NOMO-1 treated with DMSO at 0.1 percent for 48 hours (cell line): Measurements from ENCODE around the gene GAL3ST2.
"Not testable (repeated sequence)": the region's sequence is repeated elsewhere in the genome, so short reads cannot be mapped to it uniquely, and the experiment has no call there.

Experiments
- DNase-seq: peaks from one replicate; lab custom pipeline; 2025; ENCODE audit not compliant: unreplicated experiment; lab: John Stamatoyannopoulos, UW

The GAL3ST2 gene

DNA sequence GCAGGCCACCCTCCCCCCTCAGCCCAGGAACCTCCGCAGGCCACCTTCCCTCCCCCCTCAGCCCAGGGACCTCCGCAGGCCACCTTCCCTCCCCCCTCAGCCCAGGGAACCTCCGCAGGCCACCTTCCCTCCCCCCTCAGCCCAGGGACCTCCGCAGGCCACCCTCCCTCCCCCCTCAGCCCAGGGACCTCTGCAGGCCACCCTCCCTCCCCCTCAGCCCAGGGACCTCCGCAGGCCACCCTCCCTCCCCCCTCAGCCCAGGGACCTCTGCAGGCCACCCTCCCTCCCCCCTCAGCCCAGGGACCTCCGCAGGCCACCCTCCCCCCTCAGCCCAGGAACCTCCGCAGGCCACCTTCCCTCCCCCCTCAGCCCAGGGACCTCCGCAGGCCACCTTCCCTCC is 29.6 kb downstream of the GAL3ST2 start:
- DNase-seq: not testable (repeated sequence)

DNA sequence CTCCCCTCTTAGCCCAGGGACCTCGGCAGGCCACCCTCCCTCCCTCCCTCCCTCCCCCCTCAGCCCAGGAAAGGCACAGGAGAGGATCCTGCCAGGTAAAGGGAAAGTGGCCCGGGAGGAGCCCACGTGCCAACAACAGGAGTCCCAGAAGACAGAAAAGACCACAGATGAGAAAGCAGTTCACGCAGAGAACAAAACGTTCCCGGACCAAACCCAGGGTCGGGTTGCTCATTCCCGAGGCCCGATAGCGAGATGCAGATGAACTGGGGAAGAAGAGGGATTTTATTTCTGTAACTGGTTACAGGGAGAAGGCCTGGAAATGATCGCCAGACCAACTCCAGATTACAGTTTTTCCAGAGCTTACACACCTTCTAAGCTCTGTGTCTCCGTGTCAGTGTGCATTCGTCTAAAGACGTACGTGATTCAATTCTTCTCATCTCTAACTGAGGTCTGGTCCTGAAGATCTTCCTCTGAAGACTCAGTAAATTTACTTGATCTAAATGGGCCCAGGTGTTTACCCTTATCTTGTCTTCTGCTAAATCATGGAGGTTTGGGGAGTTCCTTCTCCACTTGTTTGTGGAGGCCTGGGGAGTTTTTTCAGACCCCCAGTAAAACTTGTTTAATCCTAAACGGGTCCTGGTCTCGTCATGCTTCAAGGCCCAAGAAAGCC is 31.6 kb downstream of the GAL3ST2 start:
- DNase-seq: no peak

DNA sequence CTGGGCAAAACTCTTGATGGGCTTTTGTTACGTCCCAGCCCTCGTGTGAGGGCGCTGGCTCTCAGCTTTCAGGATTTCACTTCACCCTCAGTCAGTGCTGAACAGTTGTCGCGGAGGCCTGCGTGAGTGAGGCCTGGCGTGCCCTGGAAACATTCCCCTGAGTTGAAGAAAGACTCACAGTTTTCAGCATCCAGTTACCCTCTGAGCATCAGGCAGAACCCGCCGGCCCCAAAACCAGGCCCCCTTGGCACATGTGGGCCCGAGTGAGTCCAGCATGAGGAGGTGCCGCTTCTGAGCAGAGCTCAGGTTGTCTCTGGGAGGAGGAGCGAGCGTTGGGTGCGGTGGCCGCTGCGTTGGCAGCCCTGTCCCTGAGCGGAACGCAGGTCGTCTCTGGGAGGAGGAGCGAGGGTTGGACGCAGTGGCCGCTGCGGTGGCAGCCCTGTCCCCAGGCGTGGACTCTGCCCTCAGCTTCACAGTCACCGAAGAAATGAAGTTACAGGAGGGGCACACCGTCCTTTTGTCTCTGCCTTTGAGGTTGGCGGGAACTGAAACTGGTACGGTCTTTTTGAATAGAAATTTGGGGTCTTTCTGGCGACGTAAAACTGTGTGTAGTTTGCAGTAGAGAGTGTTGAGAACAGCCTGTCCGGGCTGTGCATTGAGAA is 32.2 kb downstream of the GAL3ST2 start, which contains the start of gene NEU4:
Gene NEU4, plus strand, starts transcription at position 473 of the 662 bp plus-strand sequence. CDS start 5,292 bp downstream, outside the sequence.
- DNase-seq: no peak

DNA sequence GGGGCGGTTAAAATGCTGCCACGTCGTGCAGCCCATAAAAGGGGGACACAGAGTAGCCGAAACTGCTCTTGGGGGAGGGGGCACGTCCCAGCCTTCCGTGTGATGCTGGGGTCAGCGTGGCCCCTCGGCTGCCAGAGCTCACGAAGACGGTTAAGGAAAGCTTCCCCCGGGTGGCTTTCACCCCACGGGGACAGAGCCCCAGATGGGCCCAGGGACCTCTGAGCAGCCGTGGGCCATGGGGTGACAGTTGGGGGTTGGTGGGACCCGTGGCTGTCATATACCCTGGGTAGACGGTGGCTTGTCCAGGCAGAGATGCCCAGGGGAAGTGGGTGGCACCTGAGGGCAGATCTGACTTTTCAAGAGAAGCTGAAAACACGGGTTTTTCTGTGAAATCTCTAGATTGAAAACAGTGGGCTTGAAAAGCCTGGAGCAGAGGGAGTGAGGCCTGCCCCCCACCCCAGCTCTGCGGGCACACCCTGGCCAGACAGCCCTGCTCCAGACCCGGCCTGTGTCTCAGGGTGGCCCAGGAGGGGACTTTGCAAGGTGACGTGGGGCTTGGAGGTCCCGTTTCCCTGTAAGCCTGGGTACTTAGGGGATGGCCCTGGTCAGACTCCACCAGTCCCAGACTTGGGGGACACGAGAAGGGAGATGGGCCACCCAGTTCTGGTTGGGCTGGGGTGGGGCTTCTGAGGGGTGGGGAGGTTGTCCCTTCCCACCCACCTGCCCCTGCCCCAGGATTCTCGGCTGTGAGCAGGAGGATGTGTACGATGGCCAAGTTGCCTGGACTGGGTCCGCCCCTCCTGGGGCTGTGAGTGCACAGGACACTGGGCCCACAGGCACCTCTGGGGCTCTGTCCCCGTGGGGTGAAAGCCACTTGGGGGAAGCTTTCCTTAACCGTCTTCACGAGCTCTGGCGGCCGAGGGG is 33.0 kb downstream of the GAL3ST2 start:
- no peak for DNase-seq

DNA sequence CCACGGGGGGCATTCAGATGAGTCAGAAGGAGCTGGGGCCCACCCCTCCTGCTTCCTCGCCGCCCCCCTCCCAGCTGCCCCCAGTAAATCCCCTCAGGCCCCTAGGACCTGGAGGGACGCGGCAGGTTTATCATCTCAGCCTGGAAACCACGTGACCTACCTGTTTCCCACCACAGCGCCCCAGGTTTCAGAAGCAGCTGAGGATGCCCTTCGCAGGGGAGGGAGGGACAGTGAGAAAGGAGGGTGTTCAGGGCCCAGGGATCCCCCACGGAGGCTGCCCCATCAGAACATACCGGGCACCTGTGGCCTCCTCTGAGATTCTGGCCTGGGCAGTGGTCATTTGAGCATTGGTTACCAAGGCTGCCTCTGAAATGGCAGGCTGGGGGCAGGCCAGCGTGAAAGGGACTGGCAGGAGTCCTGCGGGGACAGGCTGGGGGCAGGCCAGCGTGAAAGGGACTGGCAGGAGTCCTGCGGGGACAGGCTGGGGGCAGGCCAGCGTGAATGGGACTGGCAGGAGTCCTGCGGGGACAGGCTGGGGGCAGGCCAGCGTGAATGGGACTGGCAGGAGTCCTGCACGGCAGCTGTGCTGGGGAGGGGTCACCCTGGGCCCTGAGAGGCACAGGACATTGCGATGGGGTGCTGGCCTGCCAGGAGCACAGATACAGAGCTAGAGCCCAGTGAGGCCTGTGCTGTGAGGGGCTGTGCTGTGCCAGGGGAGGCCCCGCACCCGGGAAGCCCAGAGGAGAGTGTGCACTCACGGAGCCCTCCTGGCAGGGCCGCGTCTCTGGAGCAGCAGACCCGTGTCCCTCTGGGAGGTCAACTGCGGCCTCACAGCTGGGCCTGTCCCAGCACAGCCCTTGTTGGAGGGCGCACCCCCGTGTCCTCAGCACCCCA is 33.9 kb downstream of the GAL3ST2 start:
- no peak for DNase-seq

DNA sequence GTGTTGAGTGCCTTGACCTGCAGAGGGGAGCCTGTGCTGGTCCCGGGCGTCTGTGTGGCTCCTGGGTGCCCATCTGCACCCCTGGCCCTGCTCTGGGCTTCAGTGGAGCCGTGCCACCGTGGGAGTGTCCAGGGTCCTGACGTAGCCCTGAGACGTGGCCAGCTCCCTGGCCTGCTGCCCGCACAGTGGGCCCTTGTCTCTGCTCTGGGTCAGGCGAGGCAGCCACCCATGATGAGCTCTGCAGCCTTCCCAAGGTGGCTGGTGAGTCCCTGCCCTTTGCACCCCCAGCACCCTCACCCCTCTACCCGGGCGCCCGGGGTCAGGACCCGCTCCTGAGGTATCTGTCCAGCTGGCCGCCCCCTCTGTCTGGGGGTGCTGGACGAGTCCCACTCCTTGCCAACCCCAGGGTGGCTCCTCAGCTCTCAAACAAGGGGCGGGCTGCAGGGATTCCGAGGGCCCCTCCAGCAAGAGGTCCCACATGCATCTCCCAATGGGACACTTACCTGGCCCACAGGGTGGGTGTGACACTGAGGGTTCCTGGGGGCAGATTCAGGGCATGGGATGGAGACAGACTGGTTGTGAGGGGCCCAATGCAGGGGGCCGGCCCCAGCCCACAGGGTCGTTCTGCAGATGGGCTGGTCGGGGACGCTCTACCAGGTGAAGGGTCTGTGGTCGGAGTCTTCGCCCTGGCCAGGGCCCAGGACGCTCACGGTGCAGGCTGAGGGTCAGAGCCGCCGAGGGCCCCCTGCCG is 34.8 kb downstream of the GAL3ST2 start:
- DNase-seq: no peak

DNA sequence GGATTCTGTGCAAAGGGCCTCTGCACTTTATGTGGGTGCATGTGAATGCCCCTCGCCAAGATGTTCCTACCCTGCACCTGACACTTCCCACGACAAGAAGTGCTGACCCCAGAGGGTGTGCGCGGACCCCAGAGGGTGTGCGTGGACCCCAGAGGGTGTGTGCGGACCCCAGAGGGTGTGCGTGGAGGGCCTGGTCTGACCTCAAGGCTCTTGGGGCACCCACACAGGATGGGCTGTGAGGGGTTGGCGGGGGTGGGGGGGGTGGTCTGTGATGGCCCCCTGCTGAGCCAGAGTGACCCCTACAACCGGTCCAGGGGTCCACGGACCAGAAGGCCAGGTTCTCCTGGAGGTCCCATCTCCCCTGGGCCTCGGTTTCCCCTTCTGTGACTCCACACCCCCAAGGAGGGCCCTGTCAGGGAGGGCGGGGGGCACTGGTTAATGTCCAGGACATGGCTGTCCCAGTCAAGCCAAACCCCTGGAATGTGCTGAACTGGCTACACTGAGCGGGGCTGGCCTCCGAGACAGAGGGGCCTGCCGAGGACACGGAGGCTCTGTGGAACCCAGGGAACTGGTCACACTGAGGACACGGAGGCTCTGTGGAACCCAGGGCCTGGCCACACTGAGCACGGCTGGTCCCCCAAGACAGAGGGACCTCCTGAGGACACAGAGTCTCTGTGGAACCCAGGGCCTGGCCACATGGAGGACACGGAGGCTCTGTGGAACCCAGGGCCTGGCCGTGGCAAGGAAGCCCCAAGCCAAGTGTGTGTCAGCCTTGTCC is 35.5 kb downstream of the GAL3ST2 start:
- no peak for DNase-seq

DNA sequence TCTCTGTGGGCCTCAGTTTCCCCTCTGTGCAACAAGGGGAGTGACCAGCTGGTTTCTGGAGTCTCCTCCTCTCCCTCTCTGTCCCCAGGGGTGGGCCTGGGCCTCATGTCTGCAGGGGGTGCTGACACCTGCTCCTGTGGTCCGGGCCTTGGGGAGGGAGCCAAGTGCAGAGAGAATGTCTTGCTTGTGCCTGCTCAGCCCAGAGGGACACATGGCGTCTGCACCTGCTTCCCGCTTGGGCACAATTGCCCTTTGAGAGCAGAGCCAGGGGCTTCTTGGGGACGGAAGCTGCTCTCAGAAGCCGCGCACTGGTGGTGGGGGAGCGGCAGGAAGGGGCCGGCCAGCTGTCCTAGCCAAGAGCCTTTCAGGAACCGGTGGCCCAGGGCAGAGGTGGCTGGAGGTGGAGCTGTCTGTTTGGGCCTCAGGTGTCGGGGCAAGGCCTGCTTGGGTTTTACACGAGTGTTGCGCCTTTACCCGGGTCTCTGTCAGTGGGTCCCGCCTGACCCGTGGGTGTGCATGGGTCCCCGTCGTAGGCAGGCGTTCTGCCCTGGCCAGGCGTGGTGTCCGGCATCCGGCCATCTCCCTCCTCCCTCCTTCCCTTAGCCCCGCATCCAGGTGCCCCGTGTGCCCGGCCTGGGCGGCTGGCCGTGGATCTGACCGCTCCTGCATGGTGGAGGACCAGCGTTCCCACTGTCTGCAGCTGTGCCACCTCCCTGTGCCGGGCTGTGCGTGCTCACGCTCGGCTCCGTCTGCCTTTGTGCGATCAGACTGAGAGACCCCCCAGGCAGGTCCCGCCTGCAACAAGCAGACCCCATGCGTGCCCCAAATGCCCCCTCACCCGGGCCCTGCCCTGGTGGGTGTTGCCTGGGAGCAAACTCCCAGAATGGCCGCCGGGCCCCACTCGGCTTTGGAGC is 36.4 kb downstream of the GAL3ST2 start:
- DNase-seq: no peak

DNA sequence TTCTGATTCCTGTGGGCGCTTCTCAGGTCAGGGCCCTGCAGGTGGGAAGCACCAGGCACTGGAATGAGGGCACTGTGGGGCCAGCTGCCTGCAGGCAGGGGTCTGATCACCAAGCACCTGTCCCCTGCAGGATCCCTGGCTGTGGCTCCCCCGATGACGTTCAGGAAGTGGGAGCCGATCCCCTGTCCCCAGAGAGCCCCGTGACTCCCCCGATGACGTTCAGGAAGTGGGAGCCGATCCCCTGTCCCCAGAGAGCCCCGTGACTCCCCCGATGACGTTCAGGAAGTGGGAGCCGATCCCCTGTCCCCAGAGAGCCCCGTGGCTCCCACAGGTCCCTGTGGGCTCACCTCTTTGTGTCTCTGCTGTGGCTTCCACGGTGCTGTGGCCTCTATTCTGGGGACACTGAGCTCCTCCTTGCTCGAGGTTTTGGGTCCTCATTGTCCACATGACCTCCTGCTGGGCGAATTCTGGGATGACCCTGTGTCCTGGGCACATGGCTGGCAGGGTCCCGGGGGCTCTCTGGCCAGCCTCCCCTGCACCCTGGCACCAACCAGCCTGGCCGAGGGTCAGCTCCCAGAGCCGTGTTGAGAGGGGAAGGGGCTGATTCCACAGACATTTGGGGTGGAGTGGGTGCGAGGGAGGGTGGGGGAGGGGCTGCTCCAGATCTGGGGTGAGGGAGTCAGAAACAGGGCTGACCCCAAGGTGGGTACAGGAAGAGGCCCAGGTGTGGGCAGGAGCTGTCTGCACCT is 37.2 kb downstream of the GAL3ST2 start:
- no peak for DNase-seq

DNA sequence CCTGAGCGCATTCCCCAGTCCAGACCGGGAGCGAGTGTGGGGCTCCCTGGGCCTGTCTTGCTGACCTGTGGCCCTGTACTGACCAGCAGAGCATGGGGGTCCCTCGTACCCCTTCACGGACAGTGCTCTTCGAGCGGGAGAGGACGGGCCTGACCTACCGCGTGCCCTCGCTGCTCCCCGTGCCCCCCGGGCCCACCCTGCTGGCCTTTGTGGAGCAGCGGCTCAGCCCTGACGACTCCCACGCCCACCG is 37.7 kb downstream of the GAL3ST2 start:
- no peak for DNase-seq

DNA sequence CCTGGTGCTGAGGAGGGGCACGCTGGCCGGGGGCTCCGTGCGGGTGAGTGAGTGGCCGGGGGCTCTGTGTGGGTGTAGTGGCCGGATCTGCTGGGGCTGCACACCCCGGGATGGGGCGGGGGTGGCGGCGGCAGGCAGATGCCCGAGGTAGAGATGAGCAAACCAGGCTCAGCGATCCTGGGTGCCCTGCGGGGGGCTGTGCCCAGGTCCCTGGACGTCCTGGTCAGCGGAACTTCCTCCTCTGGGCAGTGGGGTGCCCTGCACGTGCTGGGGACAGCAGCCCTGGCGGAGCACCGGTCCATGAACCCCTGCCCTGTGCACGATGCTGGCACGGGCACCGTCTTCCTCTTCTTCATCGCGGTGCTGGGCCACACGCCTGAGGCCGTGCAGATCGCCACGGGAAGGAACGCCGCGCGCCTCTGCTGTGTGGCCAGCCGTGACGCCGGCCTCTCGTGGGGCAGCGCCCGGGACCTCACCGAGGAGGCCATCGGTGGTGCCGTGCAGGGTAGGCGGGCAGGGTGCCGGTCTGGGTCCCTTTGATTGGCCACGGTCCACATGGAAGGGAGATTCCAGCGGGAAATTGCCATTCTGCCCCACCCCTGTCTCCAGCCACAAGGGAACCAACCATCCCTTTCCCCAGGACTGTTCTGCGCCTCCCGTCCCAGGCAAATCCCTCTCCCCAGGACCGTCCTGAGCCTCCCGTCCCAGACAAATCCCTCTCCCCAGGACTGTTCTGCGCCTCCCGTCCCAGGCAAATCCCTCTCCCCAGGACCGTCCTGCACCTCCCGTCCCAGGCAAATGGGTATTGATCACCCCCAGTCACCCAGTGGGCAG is 38.2 kb downstream of the GAL3ST2 start:
- DNase-seq: no peak

DNA sequence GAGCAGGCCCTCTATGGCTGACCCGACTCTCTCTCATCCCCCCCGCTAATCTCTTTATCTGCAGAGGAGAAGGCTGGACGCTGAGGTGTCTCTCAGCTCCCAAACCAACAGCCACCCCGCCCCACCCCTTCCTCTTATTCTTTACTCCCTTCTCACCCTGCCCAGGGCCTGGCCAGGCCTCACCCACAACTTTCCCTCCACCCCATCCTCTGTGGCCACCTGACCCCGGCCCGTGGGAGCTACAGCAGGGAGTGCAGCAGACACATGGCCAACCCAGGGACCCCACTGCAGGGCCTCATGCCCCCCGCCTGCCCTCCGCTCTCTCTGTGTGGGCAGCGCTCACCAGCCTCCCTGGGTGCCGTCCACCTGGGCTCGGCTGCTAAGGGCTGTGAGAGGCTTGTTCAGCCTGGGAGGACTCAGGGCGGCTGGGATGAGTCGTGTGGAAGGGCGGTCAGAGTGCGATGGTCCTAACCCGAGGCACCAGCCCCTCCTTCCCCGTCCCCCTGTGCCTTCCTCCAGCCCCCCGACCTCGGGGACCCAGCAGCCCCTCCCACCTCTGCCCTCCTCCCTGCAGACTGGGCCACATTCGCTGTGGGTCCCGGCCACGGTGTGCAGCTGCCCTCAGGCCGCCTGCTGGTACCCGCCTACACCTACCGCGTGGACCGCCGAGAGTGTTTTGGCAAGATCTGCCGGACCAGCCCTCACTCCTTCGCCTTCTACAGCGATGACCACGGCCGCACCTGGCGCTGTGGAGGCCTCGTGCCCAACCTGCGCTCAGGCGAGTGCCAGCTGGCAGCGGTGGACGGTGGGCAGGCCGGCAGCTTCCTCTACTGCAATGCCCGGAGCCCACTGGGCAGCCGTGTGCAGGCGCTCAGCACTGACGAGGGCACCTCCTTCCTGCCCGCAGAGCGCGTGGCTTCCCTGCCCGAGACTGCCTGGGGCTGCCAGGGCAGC is 39.1 kb downstream of the GAL3ST2 start:
- no peak for DNase-seq

DNA sequence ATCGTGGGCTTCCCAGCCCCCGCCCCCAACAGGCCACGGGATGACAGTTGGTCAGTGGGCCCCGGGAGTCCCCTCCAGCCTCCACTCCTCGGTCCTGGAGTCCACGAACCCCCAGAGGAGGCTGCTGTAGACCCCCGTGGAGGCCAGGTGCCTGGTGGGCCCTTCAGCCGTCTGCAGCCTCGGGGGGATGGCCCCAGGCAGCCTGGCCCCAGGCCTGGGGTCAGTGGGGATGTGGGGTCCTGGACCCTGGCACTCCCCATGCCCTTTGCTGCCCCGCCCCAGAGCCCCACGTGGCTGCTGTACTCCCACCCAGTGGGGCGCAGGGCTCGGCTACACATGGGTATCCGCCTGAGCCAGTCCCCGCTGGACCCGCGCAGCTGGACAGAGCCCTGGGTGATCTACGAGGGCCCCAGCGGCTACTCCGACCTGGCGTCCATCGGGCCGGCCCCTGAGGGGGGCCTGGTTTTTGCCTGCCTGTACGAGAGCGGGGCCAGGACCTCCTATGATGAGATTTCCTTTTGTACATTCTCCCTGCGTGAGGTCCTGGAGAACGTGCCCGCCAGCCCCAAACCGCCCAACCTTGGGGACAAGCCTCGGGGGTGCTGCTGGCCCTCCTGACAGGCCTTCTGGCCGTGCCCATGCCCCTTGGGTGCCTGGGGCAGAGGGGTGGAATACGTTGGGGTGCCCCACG is 40.0 kb downstream of the GAL3ST2 start:
- DNase-seq: no peak

DNA sequence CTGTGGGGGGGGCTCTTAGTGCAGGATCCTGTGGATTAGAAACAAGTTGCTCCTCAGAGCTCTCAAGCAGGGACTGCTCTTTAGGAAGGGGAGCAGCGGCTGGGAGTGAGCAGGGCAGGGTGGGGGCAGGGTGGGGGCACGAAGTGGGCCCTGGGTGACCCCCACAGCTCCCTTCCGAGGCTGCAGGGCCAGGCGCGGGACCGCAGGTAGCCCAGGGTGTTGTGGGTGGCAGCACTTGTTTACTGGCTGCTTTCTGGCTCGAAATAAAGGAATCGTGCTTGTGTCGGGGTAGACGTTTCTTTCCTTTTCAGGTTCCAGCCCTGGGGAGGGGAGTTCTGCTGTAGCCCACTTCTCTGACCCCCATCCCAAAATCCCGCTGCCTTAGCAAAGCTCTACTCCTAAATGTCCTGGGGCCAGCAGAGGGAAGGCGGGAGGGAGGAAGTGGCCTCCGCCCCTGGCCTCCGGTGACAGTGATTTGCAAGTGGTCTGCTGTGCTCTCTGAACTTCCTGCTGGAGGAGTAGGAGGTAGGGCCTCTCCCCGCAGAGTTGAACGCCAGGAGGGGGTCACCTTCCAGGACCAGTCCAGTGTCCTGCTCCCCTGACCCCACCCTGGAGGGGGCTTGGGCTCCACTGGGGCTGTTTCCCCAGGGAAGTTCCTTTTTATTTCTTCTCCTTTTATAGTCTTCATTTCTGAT is 40.7 kb downstream of the GAL3ST2 start:
- peak; percentile 44 for DNase-seq

DNA sequence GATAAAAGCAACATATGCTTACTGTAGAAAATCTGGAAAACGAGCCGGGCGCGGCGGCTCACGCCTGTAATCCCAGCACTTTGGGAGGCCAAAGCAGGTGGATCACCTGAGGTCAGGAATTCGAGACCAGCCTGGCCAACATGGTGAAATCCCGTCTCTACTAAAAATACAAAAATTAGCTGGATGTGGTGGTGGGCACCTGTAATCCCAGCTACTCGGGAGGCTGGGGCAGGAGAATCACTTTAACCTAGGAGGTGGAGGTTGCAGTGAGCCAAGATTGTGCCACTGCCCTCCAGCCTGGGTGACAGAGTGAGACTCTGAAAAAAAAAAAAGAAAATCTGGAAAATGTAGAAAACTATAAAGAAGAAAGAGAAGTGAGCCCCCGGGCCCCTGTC is 41.2 kb downstream of the GAL3ST2 start:
- DNase-seq: not testable (repeated sequence)
